Stimulated activated naive CD8-positive, alpha-beta T cell treated with anti-CD3 and anti-CD28 coated beads, Interleukin-15, Interleukin-2, amounts not matched to agents 100 ng/mL and 50 ng/mL, for 24 hours (primary cell): ENCODE data around the gene EVI5L.
"Not testable (repeated sequence)": the region's sequence is repeated elsewhere in the genome, so short reads cannot be mapped to it uniquely, and the experiment has no call there.

Experiments used
- H3K27ac Mint-ChIP-seq: one replicate; pipeline ENCODE4 v1.8.0; 2021; ENCODE audit warnings: mild to moderate bottlenecking, mixed read lengths
- H3K27me3 Mint-ChIP-seq: one replicate; pipeline ENCODE4 v1.8.0; 2021; ENCODE audit warnings: mixed read lengths
- H3K36me3 Mint-ChIP-seq: one replicate; pipeline ENCODE4 v1.8.0; 2021; ENCODE audit warnings: low read depth, mixed read lengths
- H3K4me1 Mint-ChIP-seq: one replicate; pipeline ENCODE4 v1.8.0; 2021; ENCODE audit warnings: low read depth, mixed read lengths
- H3K4me3 Mint-ChIP-seq: one replicate; pipeline ENCODE4 v1.8.0; 2021; ENCODE audit warnings: mild to moderate bottlenecking, mixed read lengths
- H3K9me3 Mint-ChIP-seq: one replicate; pipeline ENCODE4 v1.8.0; 2021; ENCODE audit warnings: mixed read lengths

The EVI5L gene

GRCh38 chr19:7877249-7877836 is 47.3 kb downstream of the EVI5L start:
- Mint-ChIP-seq H3K27ac (peak overlapping the region; percentile 67), H3K36me3 (no peaks in the 10 kb centered on the region), H3K4me1 (peaks cover 8% of the 10 kb centered on the region), H3K9me3 (no peaks in the 10 kb centered on the region), H3K4me3 (no peak overlapping the region), H3K27me3 (peaks cover 12% of the 10 kb centered on the region)

DNA sequence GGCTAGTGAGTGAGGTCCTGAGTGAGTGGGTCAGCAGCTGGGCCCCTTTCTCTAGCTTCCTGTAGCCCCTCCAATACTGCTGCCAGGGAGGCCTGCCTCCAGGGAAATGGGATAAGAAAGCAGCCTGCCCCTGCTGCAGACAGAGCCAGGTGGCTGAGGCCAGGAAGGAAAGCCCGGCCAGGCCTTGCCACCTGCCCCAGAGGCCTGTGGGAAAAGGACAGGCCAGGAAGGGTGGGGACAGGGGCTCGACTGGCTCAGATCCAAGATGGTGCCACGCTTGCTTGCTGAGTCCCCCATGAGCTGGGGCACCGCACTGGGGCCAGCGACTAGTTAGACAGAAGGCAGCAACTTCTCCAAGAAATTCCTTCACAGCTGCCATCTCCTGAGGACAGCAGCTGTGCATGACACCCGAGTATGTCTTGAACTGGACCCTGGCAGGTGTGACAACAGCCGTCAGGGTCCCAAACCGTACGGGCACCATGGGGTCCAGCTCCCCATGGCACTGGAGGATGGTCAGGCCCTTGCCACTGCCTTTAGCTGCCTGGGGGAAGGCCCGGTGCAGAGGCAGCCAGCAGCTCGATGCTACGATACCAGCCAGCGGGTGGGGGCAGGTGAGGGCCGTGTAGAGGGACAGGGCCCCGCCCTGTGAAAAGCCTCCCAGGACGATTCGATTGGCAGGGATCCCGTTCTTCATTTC is 49.2 kb downstream of the EVI5L start:
- Mint-ChIP-seq H3K4me1 (peaks cover 5% of the 10 kb centered on the region), H3K36me3 (no peaks in the 10 kb centered on the region), H3K9me3 (no peaks in the 10 kb centered on the region), H3K27me3 (peaks cover 7% of the 10 kb centered on the region), H3K4me3 (no peak overlapping the region), H3K27ac (no peak overlapping the region)

GRCh38 chr19:7879836-7880235 is 49.8 kb downstream of the EVI5L start:
- H3K36me3 Mint-ChIP-seq = no peaks in the 10 kb centered on the region
- H3K4me3 Mint-ChIP-seq = no peak overlapping the region
- H3K9me3 Mint-ChIP-seq = no peaks in the 10 kb centered on the region
- H3K27ac Mint-ChIP-seq = no peak overlapping the region
- H3K27me3 Mint-ChIP-seq = peaks cover 4% of the 10 kb centered on the region
- H3K4me1 Mint-ChIP-seq = peaks cover 1% of the 10 kb centered on the region

DNA sequence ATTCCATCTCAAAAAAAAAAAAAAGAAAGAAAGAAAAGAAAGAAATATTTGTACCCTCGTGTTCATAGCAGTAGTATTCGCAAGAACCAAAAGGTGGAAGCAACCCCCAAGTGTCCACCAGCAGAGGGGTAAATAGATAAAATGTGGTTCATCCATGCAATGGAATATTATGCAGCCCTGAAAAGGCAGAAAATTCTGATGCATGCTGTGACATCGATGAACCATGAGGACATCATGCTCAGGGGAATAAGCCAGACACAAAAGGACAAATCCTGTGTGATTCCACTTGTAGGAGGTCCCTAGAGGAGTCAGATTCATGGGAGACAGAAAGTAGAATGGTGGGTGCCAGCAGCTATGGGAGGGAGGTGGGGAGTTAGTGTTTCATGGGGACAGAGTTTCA is 51.9 kb downstream of the EVI5L start:
- H3K36me3 Mint-ChIP-seq = no peaks in the 10 kb centered on the region
- no peaks in the 10 kb centered on the region for H3K9me3 Mint-ChIP-seq
- H3K4me1 Mint-ChIP-seq = no peaks in the 10 kb centered on the region
- no peak overlapping the region for H3K4me3 Mint-ChIP-seq
- H3K27ac Mint-ChIP-seq = no peak overlapping the region
- H3K27me3 Mint-ChIP-seq = peaks cover 7% of the 10 kb centered on the region

DNA sequence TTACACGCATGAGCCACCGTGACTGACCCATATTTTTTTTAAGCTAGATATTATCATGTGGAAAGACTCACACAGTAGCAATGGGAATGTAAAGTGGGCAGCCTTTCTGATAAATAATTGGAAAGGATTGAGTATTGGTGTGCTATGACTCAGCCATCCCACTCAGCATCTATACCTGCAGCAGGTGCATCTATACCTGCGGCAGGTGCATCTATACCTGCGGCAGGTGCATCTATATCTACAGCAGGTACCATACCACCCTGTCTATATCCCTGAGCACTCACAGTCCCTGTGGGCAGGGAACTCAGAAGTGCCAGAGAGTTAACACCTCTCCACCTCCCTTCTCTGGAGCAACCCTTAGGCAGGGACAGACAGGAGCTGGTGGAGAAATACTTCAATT is 53.1 kb downstream of the EVI5L start:
- Mint-ChIP-seq H3K27ac (no peak overlapping the region), H3K4me3 (no peak overlapping the region), H3K4me1 (no peaks in the 10 kb centered on the region), H3K36me3 (no peaks in the 10 kb centered on the region), H3K9me3 (no peaks in the 10 kb centered on the region), H3K27me3 (peaks cover 7% of the 10 kb centered on the region)

- no peaks in the 10 kb centered on the region for H3K4me1 Mint-ChIP-seq
- no peak overlapping the region for H3K4me3 Mint-ChIP-seq
- H3K36me3 Mint-ChIP-seq = no peaks in the 10 kb centered on the region
- no peak overlapping the region for H3K27ac Mint-ChIP-seq
- no peaks in the 10 kb centered on the region for H3K9me3 Mint-ChIP-seq
- H3K27me3 Mint-ChIP-seq = peaks cover 10% of the 10 kb centered on the region
Observed at GRCh38 chr19:7883796-7884570, 54.0 kb downstream of the EVI5L start.

DNA sequence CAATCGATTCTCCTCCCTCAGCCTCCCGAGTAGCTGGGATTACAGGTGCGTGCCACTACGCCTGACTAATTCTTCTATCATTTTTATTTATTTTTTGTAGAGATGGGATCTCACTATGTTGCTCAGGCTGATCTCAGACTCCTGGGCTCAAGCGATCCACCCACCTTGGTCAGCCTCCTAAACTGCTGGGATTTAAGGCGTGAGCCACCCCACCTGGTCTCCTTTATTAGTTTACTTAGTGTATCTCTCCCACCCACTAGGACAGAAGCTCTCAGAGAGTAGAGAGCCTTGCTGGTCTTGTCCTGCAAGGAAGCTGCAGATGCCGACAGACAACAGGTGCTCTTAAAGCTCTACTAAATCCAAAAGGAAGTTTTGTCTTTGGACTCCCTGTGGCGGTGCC is 55.8 kb downstream of the EVI5L start:
- H3K4me3 Mint-ChIP-seq = no peak overlapping the region
- H3K36me3 Mint-ChIP-seq = no peaks in the 10 kb centered on the region
- no peaks in the 10 kb centered on the region for H3K9me3 Mint-ChIP-seq
- H3K27ac Mint-ChIP-seq = no peak overlapping the region
- H3K27me3 Mint-ChIP-seq = peaks cover 17% of the 10 kb centered on the region
- H3K4me1 Mint-ChIP-seq = no peaks in the 10 kb centered on the region

DNA sequence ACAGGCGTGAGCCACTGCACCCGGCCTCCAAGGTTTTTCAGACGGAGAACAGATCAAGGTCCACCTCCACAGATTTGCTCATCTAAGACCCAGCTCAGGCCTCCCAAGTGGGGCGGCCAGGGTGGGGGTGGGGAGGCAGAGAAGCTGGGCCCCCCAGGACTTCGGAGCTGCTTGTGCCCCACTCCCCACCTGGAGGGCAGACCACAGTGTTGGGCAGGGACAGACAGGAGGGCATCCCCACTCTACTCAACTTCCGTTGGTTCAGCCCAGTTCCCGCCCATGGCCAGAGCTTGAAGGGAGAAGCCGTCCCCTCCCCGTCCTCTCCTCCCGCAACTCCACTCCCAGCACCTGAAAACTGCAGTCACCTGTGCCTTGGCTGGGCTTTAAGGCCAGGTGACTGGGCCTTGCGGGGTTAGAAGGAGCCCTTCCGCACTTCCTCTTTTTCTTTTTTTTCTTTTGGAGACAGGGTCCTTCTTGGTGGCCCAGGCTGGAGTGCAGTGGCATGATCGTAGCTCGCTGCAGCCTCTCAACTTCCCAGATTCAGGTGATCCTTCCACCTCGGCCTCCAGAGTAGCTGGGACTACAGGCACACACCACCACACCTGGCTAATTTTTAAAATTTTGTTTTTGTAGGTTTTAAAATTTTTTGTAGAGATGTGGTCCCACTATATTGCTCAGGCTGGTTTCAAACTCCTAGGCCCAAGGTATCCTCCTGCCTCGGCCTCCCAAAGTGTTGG is 57.6 kb downstream of the EVI5L start:
- H3K9me3 Mint-ChIP-seq = no peaks in the 10 kb centered on the region
- H3K4me3 Mint-ChIP-seq = no peak overlapping the region
- H3K27me3 Mint-ChIP-seq = peaks cover 17% of the 10 kb centered on the region
- H3K4me1 Mint-ChIP-seq = no peaks in the 10 kb centered on the region
- no peak overlapping the region for H3K27ac Mint-ChIP-seq
- no peaks in the 10 kb centered on the region for H3K36me3 Mint-ChIP-seq

GRCh38 chr19:7888145-7888825 is 58.3 kb downstream of the EVI5L start, which contains the start of gene LRRC8E:
Gene LRRC8E (plus strand): TSS chr19:7888510. CDS start chr19:7895604, 7,094 bp downstream.
- Mint-ChIP-seq H3K36me3 (no peaks in the 10 kb centered on the region), H3K27me3 (peaks cover 17% of the 10 kb centered on the region), H3K4me3 (no peak within 1 kb of the TSS), H3K9me3 (no peaks in the 10 kb centered on the region), H3K4me1 (no peaks in the 10 kb centered on the region), H3K27ac (no peak within 1 kb of the TSS)

GRCh38 chr19:7888826-7889217 is 58.8 kb downstream of the EVI5L start:
- Mint-ChIP-seq H3K4me1 (peaks cover 4% of the 10 kb centered on the region), H3K4me3 (no peak overlapping the region), H3K27me3 (peaks cover 17% of the 10 kb centered on the region), H3K9me3 (no peaks in the 10 kb centered on the region), H3K27ac (no peak overlapping the region), H3K36me3 (no peaks in the 10 kb centered on the region)

GRCh38 chr19:7893362-7894101 is 63.5 kb downstream of the EVI5L start:
- not testable (repeated sequence) for H3K9me3 Mint-ChIP-seq, H3K4me1 Mint-ChIP-seq, H3K4me3 Mint-ChIP-seq, H3K27ac Mint-ChIP-seq, H3K36me3 Mint-ChIP-seq
- peaks cover 15% of the 10 kb centered on the region for H3K27me3 Mint-ChIP-seq

DNA sequence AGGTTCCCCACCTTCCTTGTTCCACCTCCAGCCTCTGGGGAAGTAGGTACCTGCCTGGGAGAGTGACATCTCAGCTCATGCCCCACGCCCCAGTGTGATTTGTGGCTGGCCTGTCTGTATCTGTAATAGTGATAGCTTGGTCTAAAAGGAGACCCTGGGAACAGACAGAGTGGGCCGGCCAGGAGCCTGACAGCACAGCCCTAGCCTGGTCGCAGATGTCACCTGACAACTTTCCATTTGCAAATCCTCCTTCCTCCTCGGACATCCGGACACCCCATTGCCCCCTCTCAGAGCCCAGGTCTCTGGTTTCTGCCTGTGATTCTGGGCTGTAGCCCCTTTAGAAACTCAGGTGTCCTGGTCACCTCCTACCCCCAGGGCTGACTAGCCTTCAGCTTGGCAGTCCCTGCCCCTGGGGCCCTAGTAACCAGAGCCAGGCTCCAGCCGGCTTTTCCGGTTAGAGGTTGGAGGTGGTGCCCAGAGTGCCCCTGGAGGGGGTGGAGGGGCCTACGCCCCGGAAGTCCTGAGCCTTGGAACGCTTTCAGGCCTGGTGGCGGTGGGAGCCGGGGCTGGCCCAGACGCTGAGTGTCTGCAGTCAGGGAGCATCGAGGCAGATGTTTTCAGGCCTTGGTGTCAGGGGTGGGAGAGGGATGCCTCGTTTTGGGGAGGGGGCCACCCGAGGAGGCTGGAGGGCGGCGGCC is 64.7 kb downstream of the EVI5L start:
- Mint-ChIP-seq H3K36me3 (no peaks in the 10 kb centered on the region), H3K27me3 (peaks cover 7% of the 10 kb centered on the region)

DNA sequence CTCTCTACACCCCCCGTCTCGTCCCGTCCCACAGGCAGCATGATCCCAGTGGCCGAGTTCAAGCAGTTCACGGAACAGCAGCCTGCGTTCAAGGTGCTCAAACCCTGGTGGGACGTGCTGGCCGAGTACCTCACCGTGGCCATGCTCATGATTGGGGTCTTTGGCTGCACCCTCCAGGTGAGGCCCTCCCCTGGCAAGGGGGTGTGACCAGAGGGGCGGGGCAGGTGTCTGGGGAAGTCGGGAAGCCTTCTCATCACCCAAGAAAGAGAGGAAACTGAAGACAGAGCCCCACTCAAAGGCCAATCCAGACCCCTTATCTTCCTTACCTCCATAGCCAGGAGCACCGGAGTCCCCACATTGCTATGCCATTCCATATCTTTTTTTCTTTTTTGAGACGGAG is 65.5 kb downstream of the EVI5L start:
- Mint-ChIP-seq H3K4me3 (no peak overlapping the region), H3K9me3 (no peaks in the 10 kb centered on the region), H3K4me1 (peaks cover 9% of the 10 kb centered on the region), H3K27ac (no peak overlapping the region), H3K27me3 (peaks cover 4% of the 10 kb centered on the region), H3K36me3 (no peaks in the 10 kb centered on the region)

More for the DNA sequence above, 64.7 kb downstream of the EVI5L start:
- no peaks in the 10 kb centered on the region for H3K9me3 Mint-ChIP-seq
- H3K4me1 Mint-ChIP-seq = peaks cover 9% of the 10 kb centered on the region
- H3K27ac Mint-ChIP-seq = no peak overlapping the region
- no peak overlapping the region for H3K4me3 Mint-ChIP-seq
